ELF-1 (cell line): Measurements from ENCODE around the gene CHD8.
"Not testable (repeated sequence)": the region's sequence is repeated elsewhere in the genome, so short reads cannot be mapped to it uniquely, and the experiment has no call there.

Source experiments
- DNase-seq: peaks from one replicate; pipeline ENCODE4 v3.0.0-alpha.2; 2016; ENCODE audit warnings: low read depth, low spot score

The CHD8 gene

GRCh38 chr14:21372814-21373213, 83.1 kb downstream of the CHD8 start:
- DNase-seq: not testable (repeated sequence)

GRCh38 chr14:21369949-21370679, 85.8 kb downstream of the CHD8 start:
- no peak for DNase-seq

DNA sequence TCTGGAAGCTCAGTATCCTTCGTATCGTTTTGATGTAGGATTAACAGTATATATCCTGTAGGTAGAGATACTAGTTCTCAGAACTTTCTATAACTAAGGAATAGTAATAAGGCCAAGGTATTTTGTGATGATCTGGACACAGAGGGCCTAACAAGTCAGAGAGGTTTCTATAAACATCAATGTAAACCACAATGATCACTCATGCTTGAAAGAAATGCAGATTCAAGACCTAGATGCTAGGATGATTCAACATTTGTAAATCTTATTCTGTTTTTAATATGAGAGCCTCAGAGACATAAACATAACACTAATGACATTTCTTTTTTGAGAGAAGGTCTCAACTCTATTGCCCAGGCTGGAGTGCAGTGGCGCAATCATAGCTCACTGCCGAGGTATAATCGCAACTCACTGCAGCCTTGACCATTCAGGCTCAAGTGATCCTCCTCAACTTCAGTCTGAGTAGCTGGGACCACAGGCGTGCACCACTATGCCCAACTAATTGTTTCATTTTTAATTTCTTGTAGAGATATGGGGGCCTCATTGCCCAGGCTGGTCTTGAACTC, 88.3 kb downstream of the CHD8 start:
- no peak for DNase-seq

GRCh38 chr14:21356511-21356910, 99.4 kb downstream of the CHD8 start:
- no peak for DNase-seq

DNA sequence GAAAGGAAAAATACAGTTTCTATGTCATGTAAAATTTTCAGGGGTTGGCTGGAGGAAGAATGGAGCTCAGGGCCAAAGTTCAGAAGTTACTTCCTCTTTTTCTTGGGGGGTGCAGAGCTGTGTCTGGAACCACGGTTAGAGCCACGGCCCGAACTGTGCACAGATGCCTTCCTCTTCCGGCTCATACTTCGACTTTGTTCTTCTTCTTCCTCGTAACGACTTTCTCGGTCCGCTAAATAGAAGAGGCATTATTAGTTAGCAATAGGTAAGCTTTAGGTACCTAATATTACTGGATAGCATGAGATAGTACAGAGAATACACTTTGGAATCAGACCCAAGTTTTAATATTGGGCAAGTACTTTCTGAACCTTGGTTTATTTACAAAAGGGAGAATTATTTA, 103.3 kb downstream of the CHD8 start:
- DNase-seq: no peak

- no peak for DNase-seq
These were observed 105.4 kb downstream of the CHD8 start for GRCh38 chr14:21350539-21350938.

- no peak for DNase-seq
These were observed 108.7 kb downstream of the CHD8 start for GRCh38 chr14:21347201-21347600.

GRCh38 chr14:21346532-21347135, 109.3 kb downstream of the CHD8 start:
- no peak for DNase-seq

DNA sequence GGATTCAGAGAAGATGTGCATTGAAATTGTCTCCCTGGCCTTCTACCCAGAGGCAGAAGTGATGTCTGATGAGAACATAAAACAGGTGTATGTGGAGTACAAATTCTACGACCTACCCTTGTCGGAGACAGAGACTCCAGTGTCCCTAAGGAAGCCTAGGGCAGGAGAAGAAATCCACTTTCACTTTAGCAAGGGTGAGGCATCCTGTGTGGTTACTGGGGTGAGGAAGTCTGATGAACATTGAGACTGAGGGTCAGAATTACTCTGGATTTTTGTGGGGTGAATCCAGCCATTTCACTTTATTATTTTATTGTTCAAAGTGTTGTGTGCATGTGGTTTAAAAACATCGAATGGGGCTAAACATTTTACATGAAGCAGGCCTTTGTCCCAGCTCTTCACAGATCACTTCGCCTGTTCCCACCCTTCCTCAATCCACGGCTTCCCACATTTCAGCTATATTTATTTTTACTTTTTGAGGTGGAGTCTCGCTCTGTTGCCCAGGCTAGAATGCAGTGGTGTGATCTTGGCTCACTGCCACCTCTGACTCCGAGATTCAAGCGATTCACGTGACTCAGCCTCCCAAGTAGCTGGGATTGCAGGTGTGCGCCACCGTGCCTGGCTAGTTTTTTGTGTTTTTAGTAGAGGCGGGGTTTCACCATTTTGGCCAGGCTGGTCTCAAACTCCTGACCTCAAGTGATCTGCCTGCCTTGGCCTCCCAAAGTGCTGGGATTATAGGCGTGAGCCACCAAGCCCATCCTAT, 112.7 kb downstream of the CHD8 start:
- DNase-seq: no peak
